CD4-positive, CD25-positive, alpha-beta regulatory T cell (primary cell): ENCODE data around the gene AP3S1. TPM values are rescaled to one million over a fixed set of nuclear protein-coding genes. Genes with fewer than 3 reads are reported as not detected.
"Not testable (repeated sequence)": the region's sequence is repeated elsewhere in the genome, so short reads cannot be mapped to it uniquely, and the experiment has no call there.

Source experiments
- ATAC-seq, 2 donors: fragments of 150-1000 bp; cut with Tn5 transposase; one replicate each; pipeline ENCODE4 v1.10.0; 2021; ENCODE audit warnings: low read depth in 2 of 2, moderate number of reproducible peaks in 2 of 2, moderate library complexity in 1 of 2
- DNase-seq, 3 donors: peaks; one replicate each; pipeline versions ENCODE4 v3.0.0 to v3.0.0-alpha.2; 2012 to 2022; ENCODE audit warnings: mixed read lengths in 1 of 3
- H3K27ac ChIP-seq: one replicate; pipeline ENCODE4 v1.7.0; 2013; ENCODE audit warnings: mild to moderate bottlenecking, low read length; ENCODE audit not compliant: insufficient read depth, poor library complexity, severe bottlenecking
- H3K27me3 ChIP-seq: one replicate; pipeline ENCODE4 v1.7.0; 2013; ENCODE audit warnings: low read length; ENCODE audit not compliant: control insufficient read depth, insufficient read depth
- H3K36me3 ChIP-seq: one replicate; pipeline ENCODE4 v1.7.0; 2013; ENCODE audit warnings: mild to moderate bottlenecking, low read length, moderate library complexity; ENCODE audit not compliant: control insufficient read depth, insufficient read depth
- H3K4me1 ChIP-seq: 2 replicates; pipeline ENCODE4 v1.7.0; 2013; ENCODE audit warnings: mild to moderate bottlenecking, low read length; ENCODE audit not compliant: insufficient read depth, control insufficient read depth, poor library complexity, severe bottlenecking
- H3K4me3 ChIP-seq: one replicate; pipeline ENCODE4 v1.7.0; 2013; ENCODE audit warnings: low read depth, mild to moderate bottlenecking, low read length, moderate library complexity
- H3K9me3 ChIP-seq, 2 experiments: 1 replicate in 1 of 2; 2 replicates in 1 of 2; pipeline ENCODE4 v1.7.0; 2013; ENCODE audit warnings: low read length in 2 of 2, mild to moderate bottlenecking in 1 of 2, moderate library complexity in 1 of 2; ENCODE audit not compliant: control insufficient read depth in 2 of 2
- H3K27ac Mint-ChIP-seq, 3 donors: one replicate each; pipeline ENCODE4 v1.8.0; 2020 to 2022; ENCODE audit warnings: mild to moderate bottlenecking in 3 of 3, mixed read lengths in 3 of 3, moderate library complexity in 2 of 3
- H3K27me3 Mint-ChIP-seq: one replicate; pipeline ENCODE4 v1.8.0; 2022; ENCODE audit warnings: mild to moderate bottlenecking, mixed read lengths
- H3K36me3 Mint-ChIP-seq: one replicate; pipeline ENCODE4 v1.8.0; 2020; ENCODE audit warnings: mixed read lengths
- H3K4me1 Mint-ChIP-seq, 4 donors: one replicate each; pipeline ENCODE4 v1.8.0; 2020 to 2022; ENCODE audit warnings: mixed read lengths in 4 of 4, mild to moderate bottlenecking in 1 of 4
- H3K4me3 Mint-ChIP-seq, 4 donors: one replicate each; pipeline ENCODE4 v1.8.0; 2020 to 2022; ENCODE audit warnings: mild to moderate bottlenecking in 4 of 4, mixed read lengths in 4 of 4, moderate library complexity in 3 of 4
- H3K9me3 Mint-ChIP-seq, 7 donors: one replicate each; pipeline ENCODE4 v1.8.0; 2020 to 2022; ENCODE audit warnings: mixed read lengths in 7 of 7, mild to moderate bottlenecking in 3 of 7, moderate library complexity in 2 of 7
- polyA plus RNA-seq, 4 donors: library from polyadenylated mRNA; unstranded; fragments of 300-500 nt; fragmentation: Illumina TruSeq; gene quantifications; one replicate each; pipeline ENCODE4 v1.2.3, GENCODE V29; 2021
- total RNA-seq: library from RNA; stranded (reverse); gene quantifications from one replicate; pipeline ENCODE4 v1.2.3, GENCODE V29; 2022

The AP3S1 gene
- total and polyA plus RNA-seq, 5 donors from 2014 or later = 39.5 to 77.5 (median 62.1) TPM

DNA sequence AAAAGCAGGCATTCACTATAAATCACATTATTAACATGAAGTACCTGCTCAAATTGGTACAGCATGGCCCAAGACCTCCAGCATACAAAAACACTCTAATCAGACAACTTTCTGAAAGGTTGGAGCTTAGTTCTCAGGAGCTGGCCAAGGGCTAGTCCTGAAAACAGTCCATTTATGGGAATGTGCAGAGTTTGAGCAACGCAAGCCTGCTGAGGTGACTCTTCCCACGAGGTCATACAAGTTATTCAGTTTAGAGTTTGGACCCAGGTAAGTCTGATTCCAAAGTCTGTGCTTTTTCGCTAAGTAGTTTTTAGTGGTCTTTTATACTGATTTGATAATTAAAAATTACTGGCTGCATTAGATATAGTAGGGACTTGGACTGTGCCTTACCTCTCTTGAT, 52.6 kb downstream of the AP3S1 start:
- no peak for DNase-seq
- H3K4me3 Mint-ChIP-seq = no peak overlapping the region
- Histone ChIP-seq H3K4me1 (no peaks in the 10 kb centered on the region), H3K4me3 (no peak overlapping the region), H3K27me3 (no peaks in the 10 kb centered on the region), H3K27ac (no peak overlapping the region), H3K9me3 (no peaks in the 10 kb centered on the region), H3K36me3 (no peaks in the 10 kb centered on the region)
- no peaks in the 10 kb centered on the region for H3K27me3 Mint-ChIP-seq
- H3K4me1 Mint-ChIP-seq = peaks cover 0 to 6% (median under 1%) of the 10 kb centered on the region in 4 donors
- H3K36me3 Mint-ChIP-seq = peaks cover 11% of the 10 kb centered on the region
- H3K9me3 Mint-ChIP-seq = no peaks in the 10 kb centered on the region
- no peak overlapping the region for H3K27ac Mint-ChIP-seq
- no peak for ATAC-seq

DNA sequence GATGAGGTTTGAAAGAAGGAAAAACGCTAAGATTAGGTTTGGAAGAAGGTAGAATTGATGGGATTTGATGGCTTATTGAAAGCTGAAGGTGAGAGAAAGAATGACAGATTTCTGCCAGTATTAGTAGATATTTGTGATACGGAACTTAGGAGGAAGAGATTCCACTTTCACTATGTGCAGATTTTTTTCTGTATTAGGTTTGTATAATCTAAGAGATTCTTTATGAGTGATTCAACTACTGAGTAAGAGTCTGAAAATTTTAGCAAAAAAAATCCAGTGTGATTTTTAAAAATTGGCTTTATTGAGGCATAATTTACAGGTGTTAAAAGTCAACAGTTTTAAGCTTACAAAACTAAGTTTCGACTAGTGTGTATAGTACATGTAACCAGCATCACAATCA, 54.1 kb downstream of the AP3S1 start:
- ATAC-seq (no peak), DNase-seq (no peak)
- H3K9me3 Mint-ChIP-seq = peaks cover 0 to 2% (median 0%) of the 10 kb centered on the region in 7 donors
- H3K4me1 Mint-ChIP-seq = peaks cover 0 to 4% (median 0%) of the 10 kb centered on the region in 4 donors
- Histone ChIP-seq H3K27ac (no peak overlapping the region), H3K9me3 (no peaks in the 10 kb centered on the region), H3K36me3 (no peaks in the 10 kb centered on the region), H3K4me1 (no peaks in the 10 kb centered on the region), H3K27me3 (no peaks in the 10 kb centered on the region), H3K4me3 (no peak overlapping the region)
- no peak overlapping the region for H3K4me3 Mint-ChIP-seq
- no peak overlapping the region for H3K27ac Mint-ChIP-seq
- peaks cover 11% of the 10 kb centered on the region for H3K36me3 Mint-ChIP-seq
- no peaks in the 10 kb centered on the region for H3K27me3 Mint-ChIP-seq

DNA sequence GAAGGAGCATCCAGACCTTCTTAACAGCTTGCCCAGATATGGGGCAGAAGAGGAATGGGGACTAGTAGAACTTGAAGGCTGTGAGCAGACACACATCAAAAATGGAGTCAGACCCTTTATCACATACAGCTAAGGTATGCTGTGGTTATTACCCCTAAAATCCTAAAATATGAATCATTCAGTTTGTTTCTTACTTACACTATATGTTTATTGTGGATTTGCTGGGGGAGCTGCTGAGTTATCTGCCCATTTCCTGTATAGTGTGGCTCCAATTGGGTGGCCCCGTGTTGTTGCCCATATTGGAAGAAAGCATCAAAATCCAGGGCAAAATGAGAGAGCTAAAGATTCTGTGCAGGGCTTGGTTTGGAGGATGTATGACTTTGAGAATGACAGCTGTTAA, 56.9 kb downstream of the AP3S1 start:
- DNase-seq (no peak), ATAC-seq (no peak)
- no peak overlapping the region for H3K4me3 Mint-ChIP-seq
- no peaks in the 10 kb centered on the region for H3K36me3 ChIP-seq
- H3K4me3 ChIP-seq = no peak overlapping the region
- no peaks in the 10 kb centered on the region for H3K27me3 ChIP-seq
- H3K9me3 ChIP-seq = no peaks in the 10 kb centered on the region
- peaks cover 11% of the 10 kb centered on the region for H3K36me3 Mint-ChIP-seq
- no peaks in the 10 kb centered on the region for H3K4me1 ChIP-seq
- H3K27ac Mint-ChIP-seq = no peak overlapping the region
- H3K27me3 Mint-ChIP-seq = no peaks in the 10 kb centered on the region
- peaks cover 0 to 2% (median 0%) of the 10 kb centered on the region in 7 donors for H3K9me3 Mint-ChIP-seq
- no peak overlapping the region for H3K27ac ChIP-seq
- H3K4me1 Mint-ChIP-seq = peaks cover 0 to 2% (median 0%) of the 10 kb centered on the region in 4 donors

DNA sequence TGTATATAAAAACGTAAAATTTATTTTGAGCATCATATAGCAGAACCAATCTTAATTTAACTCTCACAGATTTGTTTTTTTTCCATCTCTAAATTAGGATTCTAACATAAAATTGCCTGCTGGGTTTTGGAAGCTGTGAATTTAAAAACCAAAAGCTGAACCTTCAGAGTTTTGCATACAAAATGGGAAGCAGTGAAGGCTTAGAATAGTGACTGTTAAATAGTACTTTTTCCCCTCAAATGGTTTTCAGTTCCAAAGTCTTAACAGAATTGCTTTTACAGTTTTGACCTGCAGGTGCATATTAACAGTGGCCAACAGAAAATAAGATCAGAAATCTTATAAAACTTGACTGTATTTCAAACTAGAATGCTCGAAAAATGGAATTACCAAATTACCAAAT, 65.4 kb downstream of the AP3S1 start:
- ATAC-seq (no peak), DNase-seq (no peak)
- no peaks in the 10 kb centered on the region for H3K27me3 ChIP-seq
- no peak overlapping the region for H3K4me3 Mint-ChIP-seq
- H3K27me3 Mint-ChIP-seq = no peaks in the 10 kb centered on the region
- no peak overlapping the region for H3K27ac Mint-ChIP-seq
- H3K36me3 ChIP-seq = no peaks in the 10 kb centered on the region
- H3K9me3 ChIP-seq = no peaks in the 10 kb centered on the region
- no peaks in the 10 kb centered on the region for H3K4me1 ChIP-seq
- H3K27ac ChIP-seq = no peak overlapping the region
- H3K4me1 Mint-ChIP-seq = peaks cover 0 to 5% (median 0%) of the 10 kb centered on the region in 4 donors
- no peaks in the 10 kb centered on the region for H3K36me3 Mint-ChIP-seq
- no peaks in the 10 kb centered on the region for H3K9me3 Mint-ChIP-seq
- H3K4me3 ChIP-seq = no peak overlapping the region

DNA sequence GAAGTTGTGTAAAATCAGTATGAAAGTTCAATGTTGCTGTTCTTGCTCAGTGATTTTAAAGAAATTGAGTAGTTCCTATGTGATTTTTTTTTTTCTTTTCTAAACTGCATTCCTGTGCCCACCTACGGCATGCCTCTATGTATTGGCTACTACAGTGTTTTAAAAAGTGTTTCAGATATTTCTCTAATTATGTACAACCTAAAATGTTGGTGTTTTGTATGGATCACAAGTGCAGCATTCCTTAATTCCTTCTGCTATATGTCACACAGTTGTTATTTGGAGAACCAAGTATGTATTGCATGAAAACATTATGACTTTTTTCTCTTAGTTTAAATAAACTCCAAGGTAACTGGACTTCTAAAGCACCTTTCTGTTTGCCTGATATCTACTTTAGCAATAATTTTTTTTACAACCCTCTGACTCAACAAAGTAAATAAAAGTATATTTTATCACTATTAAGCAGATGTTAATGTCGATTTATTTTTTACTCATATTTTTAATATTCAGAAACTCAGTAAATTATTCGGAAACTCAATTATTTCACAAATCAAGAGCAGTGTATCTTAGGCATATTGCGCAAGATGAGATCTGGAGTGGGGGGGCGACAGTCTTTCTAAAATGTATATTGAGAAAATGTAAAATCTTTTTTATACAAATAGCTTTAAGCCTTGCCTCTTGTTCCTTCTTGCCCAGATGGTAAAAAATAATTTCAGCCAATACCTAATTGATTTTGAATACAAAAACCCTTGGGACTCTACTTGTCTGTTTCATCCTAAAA, 72.1 kb downstream of the AP3S1 start:
- peaks cover 13% of the 10 kb centered on the region for H3K36me3 Mint-ChIP-seq
- H3K27me3 ChIP-seq, H3K4me1 Mint-ChIP-seq, H3K4me3 ChIP-seq, H3K9me3 ChIP-seq, ATAC-seq, H3K27ac Mint-ChIP-seq, H3K4me1 ChIP-seq, H3K27ac ChIP-seq, H3K9me3 Mint-ChIP-seq, H3K27me3 Mint-ChIP-seq, DNase-seq, H3K36me3 ChIP-seq, H3K4me3 Mint-ChIP-seq: not testable (repeated sequence)

DNA sequence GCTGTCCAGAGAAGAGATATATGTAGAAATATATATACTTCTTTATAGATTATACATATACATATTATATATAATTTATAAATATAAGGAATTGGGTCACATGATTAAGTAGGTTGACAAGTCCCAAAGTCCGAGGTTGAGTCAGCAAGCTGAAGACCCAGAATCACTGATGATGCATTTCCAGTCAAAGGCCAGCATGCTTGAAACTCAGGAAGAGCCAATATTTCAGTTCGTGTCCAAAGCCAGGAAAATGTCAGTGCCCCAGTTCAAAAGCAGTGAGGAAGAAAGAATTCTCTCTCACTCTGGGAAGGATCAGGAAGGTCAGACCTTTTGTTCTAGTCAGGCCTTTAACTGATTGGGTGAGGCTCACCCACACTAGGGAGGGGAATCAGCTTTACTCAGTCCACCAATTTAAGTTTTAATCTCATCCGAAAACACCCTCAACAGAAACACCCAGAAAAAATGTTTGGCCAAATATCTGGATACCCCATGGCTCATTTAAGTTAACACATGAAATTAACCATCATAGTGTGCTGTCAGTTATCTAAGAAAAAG, 78.5 kb downstream of the AP3S1 start:
- Histone ChIP-seq H3K4me3 (no peak overlapping the region), H3K36me3 (no peaks in the 10 kb centered on the region), H3K9me3 (no peaks in the 10 kb centered on the region), H3K4me1 (no peaks in the 10 kb centered on the region), H3K27me3 (no peaks in the 10 kb centered on the region), H3K27ac (no peak overlapping the region)
- Mint-ChIP-seq H3K27me3 (no peaks in the 10 kb centered on the region), H3K4me1 (no peaks in the 10 kb centered on the region), H3K4me3 (no peak overlapping the region), H3K36me3 (peaks cover 8% of the 10 kb centered on the region), H3K9me3 (peaks cover 0 to 1% (median 0%) of the 10 kb centered on the region in 7 donors), H3K27ac (no peak overlapping the region)
- DNase-seq (no peak), ATAC-seq (no peak)

DNA sequence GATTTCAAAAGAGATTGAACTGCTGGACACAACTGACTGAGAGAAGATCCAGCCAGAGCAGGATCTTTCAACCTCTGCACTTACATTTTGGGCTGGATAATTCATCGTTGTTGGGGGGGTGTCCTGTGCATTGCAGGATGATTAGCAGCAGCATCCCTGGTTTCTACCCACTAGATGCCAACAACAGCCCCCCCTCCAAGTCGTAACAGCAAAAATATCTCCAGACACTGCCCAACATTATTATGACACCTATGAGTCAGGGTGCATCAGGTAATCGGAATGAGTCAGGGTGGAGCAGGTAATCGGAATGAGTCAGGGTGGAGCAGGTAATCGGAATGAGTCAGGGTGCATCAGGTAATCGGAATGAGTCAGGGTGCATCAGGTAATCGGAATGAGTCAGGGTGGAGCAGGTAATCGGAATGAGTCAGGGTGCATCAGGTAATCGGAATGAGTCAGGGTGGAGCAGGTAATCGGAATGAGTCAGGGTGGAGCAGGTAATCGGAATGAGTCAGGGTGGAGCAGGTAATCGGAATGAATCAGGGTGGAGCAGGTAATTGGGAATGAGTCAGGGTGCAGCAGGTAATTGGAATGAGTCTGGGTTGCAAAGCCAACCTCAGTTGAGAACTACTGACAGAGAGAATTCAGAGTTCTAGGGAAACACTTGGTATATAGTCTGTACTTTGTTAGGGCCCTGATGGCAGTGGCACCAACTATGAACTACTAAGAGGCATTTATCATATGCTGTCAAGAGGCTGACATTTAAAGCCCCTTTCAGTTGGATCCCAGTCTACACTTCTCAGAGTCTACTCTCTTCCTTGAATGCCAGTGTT, 87.1 kb downstream of the AP3S1 start:
- H3K4me1 ChIP-seq, H3K27me3 ChIP-seq, ATAC-seq, H3K4me3 ChIP-seq, H3K27ac Mint-ChIP-seq, H3K27me3 Mint-ChIP-seq, H3K4me3 Mint-ChIP-seq, H3K36me3 ChIP-seq, DNase-seq, H3K36me3 Mint-ChIP-seq, H3K9me3 ChIP-seq, H3K27ac ChIP-seq, H3K4me1 Mint-ChIP-seq, H3K9me3 Mint-ChIP-seq: not testable (repeated sequence)
